ENCODE measurements around the gene PPEF1.

GRCh38 chrX:18871970-18872369 lies 164.5 kb downstream of the PPEF1 start:
- TF ChIP-seq POLR2A (IDR thresholded peaks at IDR 0.05; ENCODE audit: low read length), result no peak
- TF ChIP-seq GATA1 (IDR thresholded peaks at IDR 0.05; ENCODE audit: low read depth, low read length), result no peak
